ENCODE data around the gene NREP.
A peak's percentile ranks its signal among the peaks of the same experiment; 100 is the strongest.

Gene NREP

DNA sequence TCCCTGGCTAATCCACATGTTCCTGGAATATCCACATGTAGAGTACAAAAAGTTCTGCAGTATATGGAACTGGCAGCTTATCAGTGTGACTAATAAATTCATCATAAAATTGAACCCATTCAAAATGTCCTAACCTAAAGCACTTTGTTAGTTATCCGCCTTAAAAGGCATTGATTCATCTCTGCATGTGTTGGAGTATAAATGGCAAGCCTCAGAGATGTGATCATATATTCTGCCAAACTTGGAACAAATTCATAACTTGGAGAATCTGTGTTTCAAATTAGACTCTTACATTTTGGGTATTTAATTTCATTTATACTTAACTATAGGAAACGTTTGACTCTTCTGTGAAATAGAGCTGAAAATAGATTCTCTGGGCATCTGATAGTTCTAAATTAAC, 25.2 kb upstream of the NREP start:
- no peak overlapping the region for H3K4me3 ChIP-seq (replicated peaks; ENCODE audit: insufficient read depth, low read length)
- H3K27me3 ChIP-seq (ENCODE audit: insufficient read depth, poor library complexity, severe bottlenecking) = no peaks in the 10 kb centered on the region
- no peak overlapping the region for H3K27ac ChIP-seq (replicated peaks)
- DNase-seq (ENCODE audit: low read depth in 1 of 2, low spot score in 1 of 2) = no peak
- TF ChIP-seq SPI1 (IDR thresholded peaks at IDR 0.05; ENCODE audit: borderline replicate concordance, low read depth) = no peak
- TF ChIP-seq, protein P1, sequence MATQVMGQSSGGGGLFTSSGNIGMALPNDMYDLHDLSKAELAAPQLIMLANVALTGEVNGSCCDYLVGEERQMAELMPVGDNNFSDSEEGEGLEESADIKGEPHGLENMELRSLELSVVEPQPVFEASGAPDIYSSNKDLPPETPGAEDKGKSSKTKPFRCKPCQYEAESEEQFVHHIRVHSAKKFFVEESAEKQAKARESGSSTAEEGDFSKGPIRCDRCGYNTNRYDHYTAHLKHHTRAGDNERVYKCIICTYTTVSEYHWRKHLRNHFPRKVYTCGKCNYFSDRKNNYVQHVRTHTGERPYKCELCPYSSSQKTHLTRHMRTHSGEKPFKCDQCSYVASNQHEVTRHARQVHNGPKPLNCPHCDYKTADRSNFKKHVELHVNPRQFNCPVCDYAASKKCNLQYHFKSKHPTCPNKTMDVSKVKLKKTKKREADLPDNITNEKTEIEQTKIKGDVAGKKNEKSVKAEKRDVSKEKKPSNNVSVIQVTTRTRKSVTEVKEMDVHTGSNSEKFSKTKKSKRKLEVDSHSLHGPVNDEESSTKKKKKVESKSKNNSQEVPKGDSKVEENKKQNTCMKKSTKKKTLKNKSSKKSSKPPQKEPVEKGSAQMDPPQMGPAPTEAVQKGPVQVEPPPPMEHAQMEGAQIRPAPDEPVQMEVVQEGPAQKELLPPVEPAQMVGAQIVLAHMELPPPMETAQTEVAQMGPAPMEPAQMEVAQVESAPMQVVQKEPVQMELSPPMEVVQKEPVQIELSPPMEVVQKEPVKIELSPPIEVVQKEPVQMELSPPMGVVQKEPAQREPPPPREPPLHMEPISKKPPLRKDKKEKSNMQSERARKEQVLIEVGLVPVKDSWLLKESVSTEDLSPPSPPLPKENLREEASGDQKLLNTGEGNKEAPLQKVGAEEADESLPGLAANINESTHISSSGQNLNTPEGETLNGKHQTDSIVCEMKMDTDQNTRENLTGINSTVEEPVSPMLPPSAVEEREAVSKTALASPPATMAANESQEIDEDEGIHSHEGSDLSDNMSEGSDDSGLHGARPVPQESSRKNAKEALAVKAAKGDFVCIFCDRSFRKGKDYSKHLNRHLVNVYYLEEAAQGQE (IDR thresholded peaks at IDR 0.05; ENCODE audit: insufficient replicate concordance, low read depth) = no peak

DNA sequence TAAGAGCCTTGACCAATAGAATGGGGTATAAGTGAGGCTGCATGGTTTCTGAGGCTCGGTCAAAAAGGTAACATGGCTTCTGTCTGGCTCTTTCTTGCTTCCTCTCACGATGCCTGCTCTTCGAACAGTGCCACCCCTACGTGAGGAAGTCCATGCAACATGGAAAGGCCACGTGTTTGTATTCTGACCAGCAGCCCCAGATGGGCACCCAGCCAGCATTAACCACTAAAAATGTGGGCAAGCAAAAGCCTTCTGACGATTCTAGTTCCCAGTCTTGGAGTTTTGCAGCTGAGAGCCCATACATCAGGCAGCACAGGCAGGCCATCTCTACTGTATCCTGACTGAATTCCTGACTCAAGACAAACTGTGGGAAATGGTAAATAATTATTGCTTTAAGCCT, 24.2 kb upstream of the NREP start:
- Histone ChIP-seq H3K27ac (replicated peaks) (no peak overlapping the region; the same call in 1 of the 2 replicates), H3K27me3 (ENCODE audit: insufficient read depth, poor library complexity, severe bottlenecking) (no peaks in the 10 kb centered on the region), H3K4me3 (replicated peaks; ENCODE audit: insufficient read depth, low read length) (no peak overlapping the region)
- peak; percentile 45 to 76 for DNase-seq (ENCODE audit: low read depth in 1 of 2, low spot score in 1 of 2)
- TF ChIP-seq, protein P1 (IDR thresholded peaks at IDR 0.05; ENCODE audit: insufficient replicate concordance, low read depth) = no peak
- TF ChIP-seq GABPA (IDR thresholded peaks at IDR 0.05; ENCODE audit: low read depth) = no peak
- TF ChIP-seq, protein P2, sequence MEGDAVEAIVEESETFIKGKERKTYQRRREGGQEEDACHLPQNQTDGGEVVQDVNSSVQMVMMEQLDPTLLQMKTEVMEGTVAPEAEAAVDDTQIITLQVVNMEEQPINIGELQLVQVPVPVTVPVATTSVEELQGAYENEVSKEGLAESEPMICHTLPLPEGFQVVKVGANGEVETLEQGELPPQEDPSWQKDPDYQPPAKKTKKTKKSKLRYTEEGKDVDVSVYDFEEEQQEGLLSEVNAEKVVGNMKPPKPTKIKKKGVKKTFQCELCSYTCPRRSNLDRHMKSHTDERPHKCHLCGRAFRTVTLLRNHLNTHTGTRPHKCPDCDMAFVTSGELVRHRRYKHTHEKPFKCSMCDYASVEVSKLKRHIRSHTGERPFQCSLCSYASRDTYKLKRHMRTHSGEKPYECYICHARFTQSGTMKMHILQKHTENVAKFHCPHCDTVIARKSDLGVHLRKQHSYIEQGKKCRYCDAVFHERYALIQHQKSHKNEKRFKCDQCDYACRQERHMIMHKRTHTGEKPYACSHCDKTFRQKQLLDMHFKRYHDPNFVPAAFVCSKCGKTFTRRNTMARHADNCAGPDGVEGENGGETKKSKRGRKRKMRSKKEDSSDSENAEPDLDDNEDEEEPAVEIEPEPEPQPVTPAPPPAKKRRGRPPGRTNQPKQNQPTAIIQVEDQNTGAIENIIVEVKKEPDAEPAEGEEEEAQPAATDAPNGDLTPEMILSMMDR (IDR thresholded peaks at IDR 0.05; ENCODE audit: insufficient read depth, low read length) = no peak
- peak; percentile 58; the same call in 1 of the 2 replicates for TF ChIP-seq SPI1 (IDR thresholded peaks at IDR 0.05; ENCODE audit: borderline replicate concordance, low read depth)
- TF ChIP-seq POLR2AphosphoS5 (IDR thresholded peaks at IDR 0.05; ENCODE audit: low read depth) = peak; percentile 63; the same call in 1 of the 2 replicates

DNA sequence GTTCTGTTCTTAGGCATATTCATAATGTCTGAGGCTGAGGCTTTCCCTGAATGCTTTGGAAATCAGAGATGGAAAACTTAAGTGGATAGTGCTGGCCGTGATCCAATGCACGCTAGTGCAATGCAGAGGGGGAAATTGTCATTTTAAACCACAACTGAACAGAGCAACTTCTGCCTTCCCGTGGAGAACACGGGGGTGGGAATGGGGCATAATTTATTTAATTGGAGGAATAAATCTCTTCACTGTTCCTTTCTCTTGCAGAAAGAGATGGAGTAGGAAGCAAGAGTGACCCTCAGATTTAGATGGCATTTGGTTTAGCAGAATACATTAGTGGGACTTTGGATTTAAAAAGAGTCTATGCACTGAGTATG, 22.9 kb upstream of the NREP start:
- no peak for DNase-seq (ENCODE audit: low read depth in 1 of 2, low spot score in 1 of 2)
- TF ChIP-seq POLR2AphosphoS5 (IDR thresholded peaks at IDR 0.05; ENCODE audit: low read depth) = no peak
- TF ChIP-seq, protein P1 (IDR thresholded peaks at IDR 0.05; ENCODE audit: insufficient replicate concordance, low read depth) = no peak
- TF ChIP-seq GABPA (IDR thresholded peaks at IDR 0.05; ENCODE audit: low read depth) = no peak
- TF ChIP-seq, protein P2 (IDR thresholded peaks at IDR 0.05; ENCODE audit: insufficient read depth, low read length) = no peak
- TF ChIP-seq SPI1 (IDR thresholded peaks at IDR 0.05; ENCODE audit: borderline replicate concordance, low read depth) = no peak
- H3K27me3 ChIP-seq (ENCODE audit: insufficient read depth, poor library complexity, severe bottlenecking) = no peaks in the 10 kb centered on the region
- H3K4me3 ChIP-seq (replicated peaks; ENCODE audit: insufficient read depth, low read length) = no peak overlapping the region
- H3K27ac ChIP-seq (replicated peaks) = no peak overlapping the region

Measured in HL-60 (cell line).